Mesenchymal stem cell (in vitro differentiated cells and primary cell): ENCODE data around the gene ZNF561.

Source experiments
- DNase-seq: peaks from one replicate; pipeline ENCODE4 v3.0.0-alpha.2; 2013
- H2AFZ ChIP-seq: one replicate; pipeline ENCODE4 v1.6.1; 2013; ENCODE audit warnings: low read depth, mild to moderate bottlenecking, control low read depth, inconsistent platforms, low read length, moderate library complexity
- H2AK5ac ChIP-seq: 2 replicates; pipeline ENCODE4 v1.6.1; 2013; ENCODE audit warnings: low read length, moderate library complexity, mild to moderate bottlenecking, inconsistent platforms; ENCODE audit not compliant: severe bottlenecking
- H2BK120ac ChIP-seq: one replicate; pipeline ENCODE4 v1.6.1; 2013; ENCODE audit warnings: low read depth, mild to moderate bottlenecking, inconsistent platforms, low read length, moderate library complexity
- H2BK12ac ChIP-seq, 2 experiments: one replicate each; pipeline ENCODE4 v1.6.1; 2013; ENCODE audit warnings: inconsistent platforms in 2 of 2, low read length in 2 of 2, mild to moderate bottlenecking in 2 of 2, moderate library complexity in 2 of 2, control low read depth in 1 of 2
- H2BK15ac ChIP-seq: one replicate; pipeline ENCODE4 v1.6.1; 2013; ENCODE audit warnings: mild to moderate bottlenecking, low read depth, inconsistent platforms; ENCODE audit not compliant: poor library complexity, severe bottlenecking
- H2BK5ac ChIP-seq: 2 replicates; pipeline ENCODE4 v1.6.1; 2013; ENCODE audit warnings: low read depth, mild to moderate bottlenecking, low read length, control low read depth, inconsistent platforms; ENCODE audit not compliant: poor library complexity, severe bottlenecking
- H3K14ac ChIP-seq, 2 experiments: one replicate each; pipeline ENCODE4 v1.6.1; 2013; ENCODE audit warnings: inconsistent platforms in 2 of 2, low read length in 2 of 2, control low read depth in 1 of 2, mild to moderate bottlenecking in 1 of 2, moderate library complexity in 1 of 2
- H3K18ac ChIP-seq, 2 experiments: one replicate each; pipeline ENCODE4 v1.6.1; 2013; ENCODE audit warnings: inconsistent platforms in 2 of 2, low read length in 2 of 2, control low read depth in 1 of 2, low read depth in 1 of 2, mild to moderate bottlenecking in 1 of 2
- H3K23ac ChIP-seq, 2 experiments: one replicate each; pipeline ENCODE4 v1.6.1; 2013; ENCODE audit warnings: inconsistent platforms in 2 of 2, low read length in 2 of 2, mild to moderate bottlenecking in 2 of 2, moderate library complexity in 2 of 2, control low read depth in 1 of 2
- H3K27ac ChIP-seq: 2 replicates; pipeline ENCODE4 v1.5.1; 2013; ENCODE audit warnings: mild to moderate bottlenecking, moderate library complexity, low read length, control low read depth, inconsistent platforms; ENCODE audit not compliant: poor library complexity, severe bottlenecking
- H3K27me3 ChIP-seq, 2 experiments: 2 replicates each; pipeline versions ENCODE4 v1.6.1 to v1.7.0; 2013; ENCODE audit warnings: low read length in 2 of 2, mild to moderate bottlenecking in 2 of 2, moderate library complexity in 2 of 2, control low read depth in 1 of 2, inconsistent platforms in 1 of 2; ENCODE audit not compliant: control insufficient read depth in 1 of 2, insufficient read depth in 1 of 2
- H3K36me3 ChIP-seq, 2 experiments: 2 replicates each; pipeline versions ENCODE4 v1.6.1 to v1.7.0; 2013; ENCODE audit warnings: low read length in 2 of 2, control low read depth in 1 of 2, inconsistent platforms in 1 of 2, low read depth in 1 of 2, mild to moderate bottlenecking in 1 of 2; ENCODE audit not compliant: insufficient read depth in 2 of 2, control insufficient read depth in 1 of 2
- H3K4ac ChIP-seq, 2 experiments: one replicate each; pipeline ENCODE4 v1.6.1; 2013; ENCODE audit warnings: inconsistent platforms in 2 of 2, low read length in 2 of 2, mild to moderate bottlenecking in 2 of 2, moderate library complexity in 2 of 2, control low read depth in 1 of 2, low read depth in 1 of 2
- H3K4me1 ChIP-seq: 2 replicates; pipeline ENCODE4 v1.6.1; 2013; ENCODE audit warnings: low read depth, low read length, control low read depth; ENCODE audit not compliant: control insufficient read depth, insufficient read depth
- H3K4me2 ChIP-seq: 2 replicates; pipeline ENCODE4 v1.6.1; 2013; ENCODE audit warnings: low read length, mild to moderate bottlenecking, inconsistent platforms; ENCODE audit not compliant: poor library complexity, severe bottlenecking
- H3K4me3 ChIP-seq, 2 experiments: 2 replicates each; pipeline versions ENCODE4 v1.5.1 to v1.7.0; 2013; ENCODE audit warnings: low read length in 2 of 2, mild to moderate bottlenecking in 2 of 2, control low read depth in 1 of 2, low read depth in 1 of 2; ENCODE audit not compliant: insufficient read depth in 1 of 2
- H3K79me1 ChIP-seq: replicated peaks from 2 replicates; pipeline ENCODE4 v1.6.1; 2013; ENCODE audit warnings: mild to moderate bottlenecking, control low read depth, low read length, inconsistent platforms; ENCODE audit not compliant: poor library complexity, severe bottlenecking
- H3K9ac ChIP-seq: 2 replicates; pipeline ENCODE4 v1.7.0; 2013; ENCODE audit warnings: mild to moderate bottlenecking, low read length, moderate library complexity
- H3K9me3 ChIP-seq: 2 replicates; pipeline ENCODE4 v1.7.0; 2013; ENCODE audit warnings: mild to moderate bottlenecking, low read length; ENCODE audit not compliant: control insufficient read depth
- H4K8ac ChIP-seq: one replicate; pipeline ENCODE4 v1.6.1; 2013; ENCODE audit warnings: inconsistent platforms, mild to moderate bottlenecking, low read length, moderate library complexity
- H4K91ac ChIP-seq: one replicate; pipeline ENCODE4 v1.6.1; 2013; ENCODE audit warnings: mild to moderate bottlenecking, low read length, inconsistent platforms
- WGBS: methylation state at CpG from one replicate; pipeline ENCODE4 v1.1.7; 2013; ENCODE audit warnings: mixed read lengths; 5-methylcytosine and 5-hydroxymethylcytosine counted together

ZNF561 gene

DNA sequence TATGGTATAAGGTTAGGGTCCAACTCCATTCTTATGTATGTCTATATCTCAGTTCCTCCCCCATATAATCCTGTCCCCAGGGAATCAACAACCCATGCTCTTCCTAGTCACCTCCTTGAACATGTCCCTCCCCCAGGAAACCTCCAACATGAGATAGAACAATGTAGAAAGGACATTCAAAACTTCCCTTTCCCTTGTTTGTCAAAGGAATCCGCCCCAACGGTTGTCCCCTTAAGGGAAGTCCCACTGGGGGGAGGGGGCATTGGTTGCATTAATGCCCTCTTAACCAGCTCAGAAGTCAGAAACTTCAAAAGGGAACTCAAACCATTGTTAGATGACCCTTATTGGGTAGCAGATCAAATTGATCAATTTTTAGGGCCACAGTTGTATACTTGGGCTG lies 6.8 kb upstream of the ZNF561 start:
- Histone ChIP-seq H3K9me3 (no peaks in the 10 kb centered on the region), H3K4me2 (no peak overlapping the region), H3K79me1 (peaks cover 20% of the 10 kb centered on the region), H4K91ac (no peak overlapping the region), H2AFZ (no peak overlapping the region), H2BK120ac (no peak overlapping the region), H3K27ac (no peak overlapping the region), H2AK5ac (no peak overlapping the region), H3K4me3 (no peak overlapping the region), H4K8ac (no peak overlapping the region), H3K4me1 (peaks cover 3% of the 10 kb centered on the region), H3K27me3 (no peaks in the 10 kb centered on the region), H2BK15ac (no peak overlapping the region), H2BK12ac (no peak overlapping the region), H3K18ac (no peak overlapping the region), H3K23ac (no peak overlapping the region), H3K36me3 (peaks cover 5 to 34% of the 10 kb centered on the region in 2 experiments), H3K14ac (no peak overlapping the region), H3K4ac (no peak overlapping the region), H2BK5ac (no peak overlapping the region), H3K9ac (no peak overlapping the region)
- DNase-seq = no peak
- 90% methylated on average over 2 of the region's 2 CpGs for WGBS

DNA sequence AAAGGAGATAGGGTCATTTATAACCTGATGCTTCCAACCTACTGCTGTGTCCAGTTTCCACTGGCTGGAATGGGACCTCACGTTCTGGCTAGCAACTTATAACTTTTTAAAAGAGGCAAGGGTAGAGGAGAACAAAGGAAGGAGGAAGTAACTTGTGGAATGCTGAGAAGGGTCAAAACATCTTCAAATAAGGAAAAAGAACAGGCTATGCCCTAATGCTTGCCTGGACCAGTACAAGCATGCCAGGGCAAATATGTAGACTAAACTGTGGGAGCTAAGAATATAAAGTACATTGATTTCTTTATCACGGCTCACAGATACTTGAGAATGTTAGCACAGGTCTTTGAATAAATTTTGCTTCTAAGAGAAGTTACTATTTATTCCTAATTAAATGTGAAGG lies 1.5 kb upstream of the ZNF561 start:
- H3K23ac ChIP-seq = no peak overlapping the region
- H3K9me3 ChIP-seq = peaks cover 1% of the 10 kb centered on the region
- no peak for DNase-seq
- no peak overlapping the region for H2BK12ac ChIP-seq
- peak overlapping the region; percentile 25 for H3K4me2 ChIP-seq
- H3K4me1 ChIP-seq = peaks cover 6% of the 10 kb centered on the region
- H3K14ac ChIP-seq = no peak overlapping the region
- H4K8ac ChIP-seq = peak overlapping the region; percentile 14
- H2BK120ac ChIP-seq = no peak overlapping the region
- H3K4me3 ChIP-seq = peak overlapping the region in 1 of 2 experiments; percentile 96
- peaks cover 23% of the 10 kb centered on the region for H3K79me1 ChIP-seq
- H3K9ac ChIP-seq = peak overlapping the region; percentile 60
- H3K27me3 ChIP-seq = no peaks in the 10 kb centered on the region
- H3K27ac ChIP-seq = peak overlapping the region; percentile 89
- H3K18ac ChIP-seq = no peak overlapping the region
- H2AFZ ChIP-seq = no peak overlapping the region
- peak overlapping the region in 1 of 2 experiments; percentile 79 for H3K4ac ChIP-seq
- 65% methylated on average over 1 of the region's 2 CpGs for WGBS
- peak overlapping the region; percentile 99 for H2AK5ac ChIP-seq
- H4K91ac ChIP-seq = peak overlapping the region; percentile 6
- no peak overlapping the region for H2BK15ac ChIP-seq
- peaks cover 16 to 22% of the 10 kb centered on the region in 2 experiments for H3K36me3 ChIP-seq
- no peak overlapping the region for H2BK5ac ChIP-seq

DNA sequence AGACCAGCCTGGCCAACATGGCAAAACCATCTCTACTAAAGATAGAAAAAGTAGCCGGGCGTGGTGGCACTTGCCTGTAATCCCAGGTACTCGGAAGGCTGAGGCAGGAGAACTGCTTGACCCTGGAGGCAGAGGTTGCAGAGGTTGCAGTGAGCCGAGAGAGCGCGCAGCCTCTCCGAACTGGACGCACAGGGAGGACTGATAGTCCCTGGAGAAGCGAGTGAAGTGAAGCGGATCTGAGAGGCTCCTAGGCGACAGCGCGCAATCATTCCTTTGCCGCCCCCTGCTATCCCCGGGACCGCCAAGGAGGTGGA lies 233 bp downstream of the ZNF561 start:
- peak overlapping the region; percentile 95 to 98 for H3K4ac ChIP-seq
- WGBS = 0% methylated on average over 16 of the region's 16 CpGs

DNA sequence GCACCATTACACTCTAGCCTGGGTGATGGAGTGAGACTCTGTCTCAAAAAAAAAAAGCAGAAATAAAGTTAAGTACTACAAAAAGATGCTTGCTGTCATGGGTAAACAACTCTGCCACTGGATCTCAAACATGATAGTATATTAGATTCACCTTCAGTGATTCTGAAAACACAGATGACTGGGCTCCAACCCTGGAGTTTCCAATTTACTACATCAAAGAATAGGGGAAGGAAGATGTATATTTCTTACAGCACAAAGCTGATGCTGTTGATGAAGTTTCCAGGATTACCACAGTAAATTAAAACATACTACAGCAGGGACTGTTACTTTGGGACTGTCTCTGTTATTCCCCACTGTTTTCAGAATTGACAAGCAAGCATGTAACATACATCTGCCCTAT lies 5.2 kb downstream of the ZNF561 start:
- H3K9me3 ChIP-seq = peaks cover 54% of the 10 kb centered on the region
- H3K9ac ChIP-seq = no peak overlapping the region
- no peak overlapping the region for H3K4me2 ChIP-seq
- no peak overlapping the region for H4K8ac ChIP-seq
- no peak overlapping the region for H2AFZ ChIP-seq
- no peak overlapping the region for H2BK5ac ChIP-seq
- H3K27me3 ChIP-seq = no peaks in the 10 kb centered on the region
- H2BK120ac ChIP-seq = no peak overlapping the region
- H3K36me3 ChIP-seq = peaks cover 70 to 86% of the 10 kb centered on the region in 2 experiments
- no peak overlapping the region for H2BK15ac ChIP-seq
- H3K4me1 ChIP-seq = peaks cover 3% of the 10 kb centered on the region
- H2AK5ac ChIP-seq = no peak overlapping the region
- no peak overlapping the region for H3K14ac ChIP-seq
- no peak for DNase-seq
- H3K27ac ChIP-seq = no peak overlapping the region
- H3K4me3 ChIP-seq = no peak overlapping the region
- H3K79me1 ChIP-seq = peaks cover 30% of the 10 kb centered on the region
- no peak overlapping the region for H3K23ac ChIP-seq
- H3K18ac ChIP-seq = no peak overlapping the region
- no peak overlapping the region for H4K91ac ChIP-seq
- H3K4ac ChIP-seq = no peak overlapping the region
- no peak overlapping the region for H2BK12ac ChIP-seq

More for the DNA sequence above, 233 bp downstream of the ZNF561 start:
- no peaks in the 10 kb centered on the region for H3K27me3 ChIP-seq
- H3K27ac ChIP-seq = peak overlapping the region; percentile 99
- no peak overlapping the region for H2BK15ac ChIP-seq
- H2AFZ ChIP-seq = peak overlapping the region; percentile 86
- H3K36me3 ChIP-seq = peaks cover 29 to 37% of the 10 kb centered on the region in 2 experiments
- peak overlapping the region; percentile 29 for H2BK120ac ChIP-seq
- H3K79me1 ChIP-seq = peaks cover 20% of the 10 kb centered on the region
- H3K18ac ChIP-seq = peak overlapping the region; percentile 74 to 93
- H3K9ac ChIP-seq = peak overlapping the region; percentile 98
- peak overlapping the region; percentile 71 to 96 for H3K4me3 ChIP-seq
- peak overlapping the region; percentile 7 for H2AK5ac ChIP-seq
- H2BK12ac ChIP-seq = peak overlapping the region in 1 of 2 experiments; percentile 3
- H4K8ac ChIP-seq = peak overlapping the region; percentile 96
- no peak for DNase-seq
- H3K14ac ChIP-seq = peak overlapping the region in 1 of 2 experiments; percentile 19
- H3K4me1 ChIP-seq = peaks cover 6% of the 10 kb centered on the region
- peak overlapping the region; percentile 49 for H3K4me2 ChIP-seq
- H4K91ac ChIP-seq = peak overlapping the region; percentile 96
- peaks cover 6% of the 10 kb centered on the region for H3K9me3 ChIP-seq
- H3K23ac ChIP-seq = peak overlapping the region in 1 of 2 experiments; percentile 10
- H2BK5ac ChIP-seq = no peak overlapping the region
